Hepatocyte (in vitro differentiated cells): ENCODE data around the gene HEBP2.

Experiments
- EZH2 ChIP-seq: fragments of 200-600 bp; sonication (generic); IDR thresholded peaks from 2 replicates; pipeline ENCODE4 v1.6.1; 2016; ENCODE audit warnings: antibody characterized with exemption, mild to moderate bottlenecking, borderline replicate concordance
- EZH2phosphoT487 ChIP-seq: fragments of 200-600 bp; sonication (generic); IDR thresholded peaks from one replicate; pipeline ENCODE4 v1.6.1; 2018; ENCODE audit warnings: antibody characterized with exemption, mild to moderate bottlenecking, low read depth, moderate library complexity; ENCODE audit not compliant: unreplicated experiment, severe bottlenecking
- TF ChIP-seq, protein P1 (sequence below): fragments of 200-600 bp; sonication (generic); IDR thresholded peaks from 2 replicates; pipeline ENCODE4 v1.5.1; 2016; ENCODE audit warnings: antibody characterized with exemption, mild to moderate bottlenecking; ENCODE audit not compliant: poor library complexity

GRCh38 chr6:138386897-138387296, 17.1 kb upstream of the HEBP2 start:
- TF ChIP-seq, protein P1, sequence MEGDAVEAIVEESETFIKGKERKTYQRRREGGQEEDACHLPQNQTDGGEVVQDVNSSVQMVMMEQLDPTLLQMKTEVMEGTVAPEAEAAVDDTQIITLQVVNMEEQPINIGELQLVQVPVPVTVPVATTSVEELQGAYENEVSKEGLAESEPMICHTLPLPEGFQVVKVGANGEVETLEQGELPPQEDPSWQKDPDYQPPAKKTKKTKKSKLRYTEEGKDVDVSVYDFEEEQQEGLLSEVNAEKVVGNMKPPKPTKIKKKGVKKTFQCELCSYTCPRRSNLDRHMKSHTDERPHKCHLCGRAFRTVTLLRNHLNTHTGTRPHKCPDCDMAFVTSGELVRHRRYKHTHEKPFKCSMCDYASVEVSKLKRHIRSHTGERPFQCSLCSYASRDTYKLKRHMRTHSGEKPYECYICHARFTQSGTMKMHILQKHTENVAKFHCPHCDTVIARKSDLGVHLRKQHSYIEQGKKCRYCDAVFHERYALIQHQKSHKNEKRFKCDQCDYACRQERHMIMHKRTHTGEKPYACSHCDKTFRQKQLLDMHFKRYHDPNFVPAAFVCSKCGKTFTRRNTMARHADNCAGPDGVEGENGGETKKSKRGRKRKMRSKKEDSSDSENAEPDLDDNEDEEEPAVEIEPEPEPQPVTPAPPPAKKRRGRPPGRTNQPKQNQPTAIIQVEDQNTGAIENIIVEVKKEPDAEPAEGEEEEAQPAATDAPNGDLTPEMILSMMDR: no peak
- no peak for TF ChIP-seq EZH2
- no peak for TF ChIP-seq EZH2phosphoT487
